Measurements from ENCODE around the gene DLEC1. TPM values are rescaled to one million over a fixed set of nuclear protein-coding genes. Genes with fewer than 3 reads are reported as not detected.

DLEC1 gene
- total RNA-seq, 2 donors from 2014 or later = 0.14 to 0.35 TPM

- Histone ChIP-seq H3K27ac (no peak overlapping the region), H3K36me3 (no peaks in the 10 kb centered on the region), H3K27me3 (replicated peaks; ENCODE audit: insufficient read depth) (no peaks in the 10 kb centered on the region), H3K4me1 (ENCODE audit: control insufficient read depth in 1 of 2, low read depth in 2 of 2) (no peaks in the 10 kb centered on the region), H3K9me3 (no peaks in the 10 kb centered on the region), H3K4me3 (no peak overlapping the region)
- no peak for DNase-seq (ENCODE audit: low spot score)
- no peak for ATAC-seq (ENCODE audit: insufficient number of reproducible peaks, low FRiP score, low read depth)
- TF ChIP-seq CTCF (IDR thresholded peaks at IDR 0.05) = no peak
Observed at GRCh38 chr3:38115645-38116427, 76.8 kb downstream of the DLEC1 start.

- no peak overlapping the region for H3K4me3 ChIP-seq
- no peak overlapping the region for H3K27ac ChIP-seq
- H3K4me1 ChIP-seq (ENCODE audit: control insufficient read depth in 1 of 2, low read depth in 2 of 2) = no peaks in the 10 kb centered on the region
- H3K36me3 ChIP-seq = peaks cover 3% of the 10 kb centered on the region
- DNase-seq (ENCODE audit: low spot score) (no peak), ATAC-seq (ENCODE audit: insufficient number of reproducible peaks, low FRiP score, low read depth) (no peak)
- no peak for TF ChIP-seq CTCF (IDR thresholded peaks at IDR 0.05)
- H3K9me3 ChIP-seq = no peaks in the 10 kb centered on the region
- H3K27me3 ChIP-seq (replicated peaks; ENCODE audit: insufficient read depth) = no peaks in the 10 kb centered on the region
Observed at GRCh38 chr3:38116471-38117162, 77.6 kb downstream of the DLEC1 start.

GRCh38 chr3:38117163-38117716 is 78.2 kb downstream of the DLEC1 start:
- H3K36me3 ChIP-seq = peaks cover 9% of the 10 kb centered on the region
- no peak for DNase-seq (ENCODE audit: low spot score)
- H3K9me3 ChIP-seq = no peaks in the 10 kb centered on the region
- ATAC-seq (ENCODE audit: insufficient number of reproducible peaks, low FRiP score, low read depth) = no peak
- TF ChIP-seq CTCF (IDR thresholded peaks at IDR 0.05) = no peak
- no peaks in the 10 kb centered on the region for H3K4me1 ChIP-seq (ENCODE audit: control insufficient read depth in 1 of 2, low read depth in 2 of 2)
- no peak overlapping the region for H3K27ac ChIP-seq
- H3K4me3 ChIP-seq = no peak overlapping the region
- H3K27me3 ChIP-seq (replicated peaks; ENCODE audit: insufficient read depth) = no peaks in the 10 kb centered on the region

DNA sequence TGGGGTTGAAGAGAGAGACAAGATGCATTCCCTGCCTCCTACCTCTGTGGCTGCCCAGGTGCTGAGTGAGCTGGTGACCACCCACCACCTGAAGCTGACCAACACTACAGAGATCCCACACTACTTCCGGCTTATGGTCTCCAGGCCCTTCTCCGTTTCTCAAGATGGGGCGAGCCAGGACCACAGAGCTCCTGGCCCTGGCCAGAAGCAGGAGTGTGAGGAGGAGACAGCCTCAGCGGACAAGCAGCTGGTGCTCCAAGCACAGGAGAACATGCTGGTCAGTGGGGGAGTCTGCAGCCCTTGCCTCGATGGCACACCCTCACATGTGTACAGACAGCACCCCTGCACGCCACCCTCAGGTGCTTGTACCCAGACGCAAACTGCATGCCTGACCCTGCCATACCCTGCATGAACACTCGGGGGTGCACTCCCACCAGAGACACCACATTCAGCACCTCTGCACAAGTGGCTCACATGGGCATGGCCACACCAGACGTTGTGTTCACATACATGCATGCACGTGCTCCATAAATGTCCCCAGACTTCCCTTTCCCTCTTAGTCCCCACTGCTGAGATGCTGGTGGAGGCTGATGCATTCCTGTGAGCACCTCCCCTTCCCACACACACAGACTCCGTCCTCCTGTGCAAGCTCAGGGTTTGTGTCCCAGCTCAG is 78.9 kb downstream of the DLEC1 start:
- no peak for DNase-seq (ENCODE audit: low spot score)

More for the DNA sequence above, 78.9 kb downstream of the DLEC1 start:
- Histone ChIP-seq H3K9me3 (no peaks in the 10 kb centered on the region), H3K4me1 (ENCODE audit: control insufficient read depth in 1 of 2, low read depth in 2 of 2) (no peaks in the 10 kb centered on the region), H3K27ac (no peak overlapping the region), H3K36me3 (peaks cover 10% of the 10 kb centered on the region), H3K4me3 (no peak overlapping the region), H3K27me3 (replicated peaks; ENCODE audit: insufficient read depth) (no peaks in the 10 kb centered on the region)
- no peak for ATAC-seq (ENCODE audit: insufficient number of reproducible peaks, low FRiP score, low read depth)
- TF ChIP-seq CTCF (IDR thresholded peaks at IDR 0.05) = peak; percentile 72

Measured in thoracic aorta (tissue), 2 donors.